Tongue (tissue), 2 donors: ENCODE results near the gene DEFB132. TPM values are rescaled to one million over a fixed set of nuclear protein-coding genes. Genes with fewer than 3 reads are reported as not detected.
A peak's percentile ranks its signal among the peaks of the same experiment; 100 is the strongest.

ENCODE experiments used
- DNase-seq: peaks from one replicate; pipeline ENCODE4 v3.0.0-alpha.2; 2015
- total RNA-seq: library from RNA; depleted of rRNA; stranded (reverse); fragments of >200 nt; gene quantifications from one replicate; pipeline ENCODE4 v1.2.3, GENCODE V29; 2014

DEFB132 gene
- total RNA-seq, 1 donor from 2014 or later = not detected

- peak; percentile 65 for DNase-seq
Observed at GRCh38 chr20:297925-298775, 40.6 kb downstream of the DEFB132 start.

GRCh38 chr20:298776-299391 is 41.4 kb downstream of the DEFB132 start:
- DNase-seq = no peak

- DNase-seq = peak; percentile 44
Observed at GRCh38 chr20:300345-300990, 42.9 kb downstream of the DEFB132 start.

GRCh38 chr20:301886-302848 is 44.6 kb downstream of the DEFB132 start:
- DNase-seq = no peak

DNA sequence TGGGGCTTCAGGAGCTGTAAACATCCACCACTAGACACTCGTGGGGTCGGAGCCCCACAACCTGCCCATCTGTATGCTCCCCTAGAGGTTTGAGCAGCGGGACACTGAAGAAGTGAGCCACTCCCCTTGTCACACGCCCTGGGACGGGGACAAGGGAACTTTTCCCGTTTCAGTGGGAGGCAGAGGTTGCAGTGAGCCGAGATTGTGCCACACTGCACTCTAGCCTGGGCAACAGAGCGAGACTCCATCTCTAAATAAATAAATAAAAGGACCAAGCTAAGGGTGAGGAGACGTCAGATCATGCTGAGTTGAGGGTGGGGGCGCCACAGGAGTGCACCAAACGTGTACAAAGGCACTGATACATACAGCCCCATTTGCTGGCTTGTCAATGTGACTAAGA is 48.2 kb downstream of the DEFB132 start:
- no peak for DNase-seq

- no peak for DNase-seq
Observed at GRCh38 chr20:308427-309038, 51.0 kb downstream of the DEFB132 start.

- DNase-seq = peak; percentile 59
Observed at GRCh38 chr20:309306-309840, 51.8 kb downstream of the DEFB132 start.

DNA sequence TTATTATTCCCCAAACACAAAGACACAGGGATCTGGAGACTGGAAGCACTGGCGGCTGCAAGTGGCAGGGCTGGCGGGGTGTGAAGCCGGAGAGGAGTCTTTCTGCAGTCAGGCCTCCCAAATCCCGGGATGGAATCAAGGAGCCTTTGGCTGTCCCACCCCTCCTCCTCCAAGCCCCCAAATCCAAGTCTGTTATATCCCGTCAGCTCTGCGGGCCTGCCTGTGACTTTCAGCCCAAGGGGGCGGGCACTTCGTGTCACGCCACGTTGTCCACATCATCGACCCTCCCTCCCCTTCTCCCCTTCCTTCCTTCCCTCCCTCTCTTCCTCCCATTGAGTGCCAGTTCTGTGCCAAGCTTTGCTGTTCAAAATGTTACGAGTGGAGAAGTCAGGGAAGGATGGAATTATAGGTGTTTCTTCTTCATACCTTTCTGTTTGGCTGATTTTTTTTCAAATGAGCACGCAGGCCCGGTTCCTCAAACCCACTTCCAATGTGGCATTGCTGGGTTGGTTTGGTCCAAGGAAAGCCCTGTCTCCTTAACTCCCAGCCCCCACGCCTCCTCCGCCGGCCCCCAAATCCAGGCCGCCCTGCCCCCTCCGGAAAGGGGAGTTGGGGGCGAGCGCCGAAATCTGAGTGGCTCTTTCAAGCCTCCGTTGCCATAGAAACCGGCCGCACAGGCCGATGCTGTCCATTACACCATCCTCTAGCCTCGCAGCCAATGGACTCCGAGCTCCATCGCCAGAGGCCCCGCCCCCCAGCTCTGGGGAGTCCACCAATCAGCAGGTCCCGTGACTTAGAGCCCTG is 52.5 kb downstream of the DEFB132 start:
- peak; percentile 100 for DNase-seq

GRCh38 chr20:310645-311044 is 53.1 kb downstream of the DEFB132 start:
- DNase-seq = no peak

Other genes starting within 250 kb of the DEFB132 start
- gene DEFB125, start 170.1 kb upstream of the DEFB132 start, total RNA-seq = not detected
- gene DEFB126, start 115.1 kb upstream of the DEFB132 start, total RNA-seq = not detected
- not detected for gene DEFB127, start 100.3 kb upstream of the DEFB132 start, total RNA-seq
- not detected for gene DEFB128, start 68.0 kb upstream of the DEFB132 start, total RNA-seq
- not detected for gene DEFB129, start 30.5 kb upstream of the DEFB132 start, total RNA-seq
- gene C20orf96, start 33.0 kb downstream of the DEFB132 start, total RNA-seq = 5.5 TPM
- 37.3 TPM for gene ZCCHC3, start 39.8 kb downstream of the DEFB132 start, total RNA-seq
- gene SOX12, start 67.8 kb downstream of the DEFB132 start, total RNA-seq = 7.1 TPM
- gene NRSN2, start 89.4 kb downstream of the DEFB132 start, total RNA-seq = 6.3 TPM
- 5.8 TPM for gene TRIB3, start 123.0 kb downstream of the DEFB132 start, total RNA-seq
- gene RBCK1, start 150.6 kb downstream of the DEFB132 start, total RNA-seq = 54.1 TPM
- 30.5 TPM for gene TBC1D20, start 204.8 kb downstream of the DEFB132 start, total RNA-seq